Measurements from ENCODE around the gene PDXDC1.

Gene PDXDC1

GRCh38 chr16:15053904-15054303, 79.1 kb downstream of the PDXDC1 start:
- DNase-seq (ENCODE audit: low read depth in 1 of 2, low spot score in 1 of 2): no peak
- H3K27ac ChIP-seq (replicated peaks): no peak overlapping the region

GRCh38 chr16:15054357-15055140, 79.7 kb downstream of the PDXDC1 start:
- H3K27me3 ChIP-seq (ENCODE audit: insufficient read depth, poor library complexity, severe bottlenecking): no peaks in the 10 kb centered on the region
- H3K4me3 ChIP-seq (replicated peaks; ENCODE audit: insufficient read depth, low read length): peak overlapping the region; percentile 95
- TF ChIP-seq REST (IDR thresholded peaks at IDR 0.05; ENCODE audit: insufficient replicate concordance, low read depth): no peak
- no peak for TF ChIP-seq POLR2AphosphoS5 (IDR thresholded peaks at IDR 0.05; ENCODE audit: low read depth)
- no peak overlapping the region for H3K27ac ChIP-seq (replicated peaks)
- no peak for DNase-seq (ENCODE audit: low read depth in 1 of 2, low spot score in 1 of 2)

More at GRCh38 chr16:15053904-15054303, 79.1 kb downstream of the PDXDC1 start:
- TF ChIP-seq GABPA (IDR thresholded peaks at IDR 0.05; ENCODE audit: low read depth) (no peak), SPI1 (IDR thresholded peaks at IDR 0.05; ENCODE audit: borderline replicate concordance, low read depth) (no peak), CTCF (IDR thresholded peaks at IDR 0.05; ENCODE audit: insufficient read depth, low read length) (no peak), POLR2AphosphoS5 (IDR thresholded peaks at IDR 0.05; ENCODE audit: low read depth) (no peak), REST (IDR thresholded peaks at IDR 0.05; ENCODE audit: insufficient replicate concordance, low read depth) (no peak)
- H3K4me3 ChIP-seq (replicated peaks; ENCODE audit: insufficient read depth, low read length): no peak overlapping the region
- no peaks in the 10 kb centered on the region for H3K27me3 ChIP-seq (ENCODE audit: insufficient read depth, poor library complexity, severe bottlenecking)

- Histone ChIP-seq H3K27me3 (ENCODE audit: insufficient read depth, poor library complexity, severe bottlenecking) (no peaks in the 10 kb centered on the region), H3K27ac (replicated peaks) (peak overlapping the region; percentile 39), H3K4me3 (replicated peaks; ENCODE audit: insufficient read depth, low read length) (peak overlapping the region; percentile 95)
- DNase-seq (ENCODE audit: low read depth in 1 of 2, low spot score in 1 of 2): peak; percentile 28 to 51
- TF ChIP-seq POLR2AphosphoS5 (IDR thresholded peaks at IDR 0.05; ENCODE audit: low read depth): no peak
- TF ChIP-seq SPI1 (IDR thresholded peaks at IDR 0.05; ENCODE audit: borderline replicate concordance, low read depth): no peak
- TF ChIP-seq GABPA (IDR thresholded peaks at IDR 0.05; ENCODE audit: low read depth): no peak
- TF ChIP-seq REST (IDR thresholded peaks at IDR 0.05; ENCODE audit: insufficient replicate concordance, low read depth): no peak
- TF ChIP-seq CTCF (IDR thresholded peaks at IDR 0.05; ENCODE audit: insufficient read depth, low read length): no peak
These were observed 80.6 kb downstream of the PDXDC1 start for GRCh38 chr16:15055141-15056053.

All from HL-60 (cell line).